ENCODE measurements around the gene KNDC1.

Gene KNDC1

DNA sequence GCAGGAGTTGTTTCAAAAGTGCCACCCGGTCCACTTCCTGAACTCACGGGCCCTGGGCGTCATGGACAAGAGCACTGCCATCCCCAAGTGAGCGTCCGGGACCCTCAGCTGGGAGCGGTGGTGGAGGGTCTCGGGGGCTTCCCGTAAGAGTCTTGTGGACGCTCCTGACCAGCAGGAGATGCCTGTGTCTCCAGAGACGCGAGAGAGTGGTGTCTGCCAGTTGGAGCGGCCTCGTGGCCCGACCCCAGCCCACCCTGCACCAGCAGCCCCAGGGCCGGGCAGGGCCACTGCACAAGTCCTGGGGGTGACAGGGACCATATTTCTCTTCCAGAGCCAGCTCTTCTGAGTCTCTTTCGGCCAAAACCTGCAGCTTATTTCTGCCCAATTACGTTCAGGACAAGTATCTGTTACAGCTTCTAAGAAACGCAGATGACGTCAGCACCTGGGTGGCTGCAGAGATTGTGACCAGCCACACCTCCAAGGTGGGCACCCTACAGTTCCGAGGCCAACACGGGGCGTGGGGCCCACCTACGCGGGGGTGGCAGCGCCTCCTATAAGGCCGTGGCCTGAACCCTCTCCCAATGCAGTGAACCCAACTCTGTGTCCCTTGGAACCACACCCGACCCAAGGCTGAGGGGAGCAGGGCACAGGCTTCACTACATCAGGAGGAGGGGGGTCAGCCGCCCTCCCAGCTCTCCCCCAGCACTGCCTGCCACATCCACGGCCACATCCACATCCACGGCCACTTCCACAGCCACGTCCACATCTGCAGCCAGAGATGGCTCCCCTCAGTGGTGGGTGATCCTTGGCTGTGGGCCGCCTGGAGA lies 53.8 kb downstream of the KNDC1 start:
- ChIA-PET POLR2A (no interaction called here), CTCF (no interaction called here)
- TF ChIP-seq BHLHE40 (IDR thresholded peaks at IDR 0.05; ENCODE audit: borderline replicate concordance) (no peak), ZNF384 (IDR thresholded peaks at IDR 0.05) (no peak), CTBP1 (IDR thresholded peaks at IDR 0.05; ENCODE audit: borderline replicate concordance) (no peak), SP1 (IDR thresholded peaks at IDR 0.05) (no peak), FOXK2 (IDR thresholded peaks at IDR 0.05) (no peak), NFRKB (IDR thresholded peaks at IDR 0.05) (no peak), HDGF (IDR thresholded peaks at IDR 0.05; ENCODE audit: borderline replicate concordance) (no peak), FOXM1 (IDR thresholded peaks at IDR 0.05; ENCODE audit: borderline replicate concordance) (no peak), TARDBP (IDR thresholded peaks at IDR 0.05) (no peak), PKNOX1 (IDR thresholded peaks at IDR 0.05) (no peak), FOXA1 (IDR thresholded peaks at IDR 0.05) (no peak), ARNT (IDR thresholded peaks at IDR 0.05) (no peak)
- no peak for DNase-seq (ENCODE audit: extremely low spot score)

DNA sequence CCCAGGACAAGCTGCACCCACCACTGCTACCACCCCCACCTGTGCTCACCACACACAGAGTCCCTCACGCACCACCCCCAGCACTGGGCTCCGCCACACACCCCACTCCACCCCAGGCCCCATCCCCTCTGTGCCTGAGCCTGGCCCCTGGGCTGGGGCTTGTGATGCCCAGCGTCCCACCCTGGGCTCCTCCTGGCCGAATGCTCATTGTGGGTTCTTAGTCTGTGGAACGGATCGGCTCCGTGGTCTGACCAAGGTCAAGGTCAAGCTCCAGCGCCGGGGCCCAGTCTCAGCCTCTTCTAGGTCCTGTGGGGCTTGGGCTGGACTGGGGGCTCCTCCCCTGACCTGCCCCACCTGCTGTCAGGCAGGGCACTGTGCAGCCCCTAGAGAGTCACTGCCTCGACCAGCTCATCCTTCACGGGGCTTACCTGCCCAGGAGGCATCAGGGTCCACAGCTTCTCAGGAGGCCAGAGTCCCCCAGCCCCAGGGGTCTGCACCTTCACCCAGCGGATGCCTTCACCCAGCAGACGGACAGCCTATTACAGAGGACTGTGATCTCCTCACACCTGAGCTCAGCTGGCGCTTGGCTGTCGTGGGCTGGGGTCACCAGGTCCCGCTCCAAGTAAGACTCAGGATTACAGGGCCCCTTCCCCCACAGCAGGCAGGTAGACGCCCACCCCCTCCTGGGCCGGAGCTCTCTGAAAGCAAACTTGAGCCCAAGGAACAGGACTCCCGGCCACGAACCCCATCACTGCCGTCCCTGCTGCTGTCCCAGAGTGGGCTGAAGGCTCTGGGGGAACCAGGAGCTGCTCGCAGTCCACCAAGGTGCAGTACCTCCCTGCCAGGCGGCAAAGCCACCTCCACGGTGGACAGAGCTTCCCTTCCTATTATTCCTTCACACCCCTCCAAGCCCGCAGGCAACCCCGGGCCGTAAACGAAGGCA lies 54.7 kb downstream of the KNDC1 start:
- TF ChIP-seq FOXK2 (IDR thresholded peaks at IDR 0.05) (no peak), ARNT (IDR thresholded peaks at IDR 0.05) (no peak), TARDBP (IDR thresholded peaks at IDR 0.05) (no peak), ZNF384 (IDR thresholded peaks at IDR 0.05) (no peak), PKNOX1 (IDR thresholded peaks at IDR 0.05) (no peak), NFRKB (IDR thresholded peaks at IDR 0.05) (no peak), SP1 (IDR thresholded peaks at IDR 0.05) (no peak), FOXA1 (IDR thresholded peaks at IDR 0.05) (no peak), ELF4 (IDR thresholded peaks at IDR 0.05) (no peak), SUZ12 (IDR thresholded peaks at IDR 0.05) (no peak), FOXM1 (IDR thresholded peaks at IDR 0.05; ENCODE audit: borderline replicate concordance) (no peak)
- DNase-seq (ENCODE audit: extremely low spot score) = no peak
- ChIA-PET POLR2A (interaction anchor here (0.7 kb wide), 1 partner anchor 12 kb away, joined by 3 read pairs; no protein-coding TSS in a partner anchor), CTCF (no interaction called here)

GRCh38 chr10:133215586-133215985 lies 55.6 kb downstream of the KNDC1 start:
- ChIA-PET POLR2A (interaction anchor here (0.7 kb wide), 1 partner anchor 12 kb away, joined by 3 read pairs; no protein-coding TSS in a partner anchor), CTCF (no interaction called here)
- no peak for DNase-seq (ENCODE audit: extremely low spot score)
- TF ChIP-seq SP1 (IDR thresholded peaks at IDR 0.05) (no peak), ZNF384 (IDR thresholded peaks at IDR 0.05) (no peak), FOXM1 (IDR thresholded peaks at IDR 0.05; ENCODE audit: borderline replicate concordance) (no peak), LEF1 (IDR thresholded peaks at IDR 0.05; ENCODE audit: borderline replicate concordance) (no peak)

GRCh38 chr10:133216776-133217175 lies 56.8 kb downstream of the KNDC1 start:
- ChIA-PET CTCF (no interaction called here), POLR2A (no interaction called here)
- DNase-seq (ENCODE audit: extremely low spot score) = no peak
- TF ChIP-seq ZNF384 (IDR thresholded peaks at IDR 0.05) (no peak), HDGF (IDR thresholded peaks at IDR 0.05; ENCODE audit: borderline replicate concordance) (no peak), SUZ12 (IDR thresholded peaks at IDR 0.05) (no peak), TARDBP (IDR thresholded peaks at IDR 0.05) (no peak), LEF1 (IDR thresholded peaks at IDR 0.05; ENCODE audit: borderline replicate concordance) (no peak), ELF4 (IDR thresholded peaks at IDR 0.05) (no peak), ARNT (IDR thresholded peaks at IDR 0.05) (no peak), CTBP1 (IDR thresholded peaks at IDR 0.05; ENCODE audit: borderline replicate concordance) (no peak), NFRKB (IDR thresholded peaks at IDR 0.05) (no peak), BHLHE40 (IDR thresholded peaks at IDR 0.05; ENCODE audit: borderline replicate concordance) (no peak), PKNOX1 (IDR thresholded peaks at IDR 0.05) (no peak)

GRCh38 chr10:133217800-133218589 lies 58.0 kb downstream of the KNDC1 start:
- TF ChIP-seq PKNOX1 (IDR thresholded peaks at IDR 0.05) (no peak), ARNT (IDR thresholded peaks at IDR 0.05) (no peak), TARDBP (IDR thresholded peaks at IDR 0.05) (no peak), SUZ12 (IDR thresholded peaks at IDR 0.05) (no peak), FOXM1 (IDR thresholded peaks at IDR 0.05; ENCODE audit: borderline replicate concordance) (no peak), BHLHE40 (IDR thresholded peaks at IDR 0.05; ENCODE audit: borderline replicate concordance) (no peak), FOXK2 (IDR thresholded peaks at IDR 0.05) (no peak), LEF1 (IDR thresholded peaks at IDR 0.05; ENCODE audit: borderline replicate concordance) (no peak)
- no peak for DNase-seq (ENCODE audit: extremely low spot score)
- ChIA-PET CTCF (no interaction called here), POLR2A (no interaction called here)

Measured in HEK293T (cell line).